NCI-H446 (cell line): ENCODE measurements around the gene SPCS3.
"Not testable (repeated sequence)": the region's sequence is repeated elsewhere in the genome, so short reads cannot be mapped to it uniquely, and the experiment has no call there.

Source experiments
- DNase-seq, 2 experiments: peaks; one replicate each; lab custom pipeline; 2025; lab: John Stamatoyannopoulos, UW

SPCS3 gene

DNA sequence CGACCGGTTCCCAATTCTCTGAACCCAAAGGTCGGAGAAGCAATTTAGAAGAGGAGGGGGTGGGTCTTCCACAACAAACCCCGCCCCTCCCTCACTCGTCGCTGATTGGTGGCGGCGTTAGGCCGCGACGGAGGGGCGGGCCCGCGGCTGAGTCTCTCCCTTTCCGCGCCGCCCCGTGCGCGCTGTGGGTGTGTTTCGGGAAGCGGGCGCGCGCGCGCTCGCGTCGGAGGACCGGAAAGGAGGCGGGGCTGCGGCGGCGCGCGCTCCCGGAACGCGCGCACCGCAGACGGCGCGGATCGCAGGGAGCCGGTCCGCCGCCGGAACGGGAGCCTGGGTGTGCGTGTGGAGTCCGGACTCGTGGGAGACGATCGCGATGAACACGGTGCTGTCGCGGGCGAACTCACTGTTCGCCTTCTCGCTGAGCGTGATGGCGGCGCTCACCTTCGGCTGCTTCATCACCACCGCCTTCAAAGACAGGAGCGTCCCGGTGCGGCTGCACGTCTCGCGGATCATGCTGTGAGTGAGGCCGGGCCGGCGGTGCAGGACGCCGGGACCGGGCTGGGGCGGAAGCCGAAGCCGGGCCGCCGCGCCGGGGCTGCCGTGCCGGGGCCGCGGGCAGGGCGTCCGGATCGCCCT, at the start of gene SPCS3:
Gene SPCS3 (plus strand): TSS at position 263 of the 636 bp plus-strand sequence. CDS start 111 bp downstream, at position 374.
- DNase-seq: peak; percentile 79 to 97

DNA sequence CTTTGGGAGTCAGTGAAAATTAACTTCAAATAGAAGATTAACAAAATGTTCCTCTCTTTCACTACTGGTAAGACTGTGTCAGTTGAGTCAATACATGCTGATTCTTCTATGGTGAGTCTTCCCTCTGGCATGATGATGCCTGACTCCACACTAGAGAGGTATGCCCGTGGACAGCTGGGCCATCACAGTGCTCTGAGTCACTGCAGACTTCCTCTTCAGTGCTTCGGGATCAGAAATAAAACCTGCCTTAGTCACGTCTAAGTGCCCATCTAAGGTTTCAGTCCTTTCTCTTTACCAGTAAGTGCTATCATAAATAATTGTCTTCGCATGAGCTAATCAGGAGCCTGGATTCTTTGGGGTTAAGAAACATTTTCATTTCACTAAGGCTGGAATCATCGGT, 49.1 kb upstream of the SPCS3 start:
- peak in 1 of 2 experiments; percentile 14 for DNase-seq

DNA sequence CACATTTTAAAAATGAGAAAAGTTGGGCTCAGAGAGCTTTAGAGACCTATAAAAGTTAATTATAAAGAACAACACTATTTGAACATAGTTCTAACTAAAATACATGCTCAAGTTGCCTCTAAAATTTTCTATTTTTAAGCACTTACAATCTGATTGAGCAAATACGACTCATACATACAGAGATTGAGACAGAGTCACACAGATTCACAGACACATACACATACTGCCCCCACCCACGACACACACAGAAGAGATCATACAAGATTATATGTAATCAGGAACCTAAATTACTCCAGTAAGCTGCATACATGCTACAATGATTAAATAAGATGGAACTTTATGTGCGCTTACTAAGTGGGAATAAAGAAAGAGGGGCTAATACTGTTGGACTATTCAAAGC, 48.0 kb upstream of the SPCS3 start:
- DNase-seq: no peak

DNA sequence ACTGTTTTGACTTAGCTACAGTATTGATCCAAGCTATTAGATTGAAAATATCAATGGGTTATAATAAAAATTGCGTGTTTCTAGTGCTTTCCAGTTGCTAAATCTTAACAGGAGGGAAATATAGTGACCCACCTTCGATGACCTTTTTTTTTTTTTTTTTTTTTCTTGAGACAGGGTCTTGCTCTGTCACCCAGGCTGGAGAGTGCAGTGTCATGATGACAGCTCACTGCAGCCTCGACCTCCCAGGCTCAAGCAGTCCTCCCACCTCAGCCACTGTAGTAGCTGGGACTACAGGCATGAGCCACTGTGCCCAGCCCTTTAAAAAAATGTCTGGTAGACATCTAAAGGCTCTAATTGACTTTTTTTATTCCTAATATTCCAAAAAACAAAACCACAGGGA, 47.0 kb upstream of the SPCS3 start:
- no peak for DNase-seq

DNA sequence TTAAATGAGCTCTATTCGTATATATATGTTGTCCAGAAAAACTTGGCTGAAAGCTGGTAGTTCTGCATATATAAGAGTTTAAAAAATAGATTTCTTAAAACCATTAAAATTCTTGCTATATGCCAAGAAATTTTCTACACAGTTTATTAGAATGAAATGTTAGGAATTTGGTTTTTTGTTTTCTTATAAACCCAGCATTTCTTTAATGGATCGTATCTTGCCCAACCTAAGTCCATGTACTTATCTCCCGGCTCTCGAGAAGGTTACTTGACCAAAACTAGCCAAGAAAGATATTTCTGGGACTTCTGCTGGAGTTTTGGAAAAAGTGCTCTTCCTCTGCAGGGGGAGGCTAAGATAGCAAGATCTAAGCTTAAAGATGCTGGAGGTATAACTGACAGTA, 46.0 kb upstream of the SPCS3 start:
- DNase-seq: no peak

DNA sequence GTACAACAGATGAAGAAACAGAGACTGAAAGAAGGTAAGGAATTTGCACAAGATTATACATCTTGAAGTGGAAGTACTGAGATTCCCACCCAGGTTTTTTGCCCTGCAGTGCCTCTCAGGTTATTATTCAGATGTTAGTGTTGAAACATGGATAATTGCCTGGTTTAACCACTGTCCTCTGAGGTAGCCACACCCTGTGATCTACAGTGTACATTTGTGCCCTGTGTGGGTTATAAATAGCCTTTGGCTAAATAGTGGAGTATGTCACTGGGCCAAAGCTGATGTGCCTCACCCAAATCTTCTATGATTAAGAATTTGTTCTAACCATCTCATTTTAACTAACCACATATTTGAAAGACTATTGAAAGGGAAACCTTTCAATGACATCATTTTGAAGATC, 45.3 kb upstream of the SPCS3 start:
- DNase-seq: no peak

DNA sequence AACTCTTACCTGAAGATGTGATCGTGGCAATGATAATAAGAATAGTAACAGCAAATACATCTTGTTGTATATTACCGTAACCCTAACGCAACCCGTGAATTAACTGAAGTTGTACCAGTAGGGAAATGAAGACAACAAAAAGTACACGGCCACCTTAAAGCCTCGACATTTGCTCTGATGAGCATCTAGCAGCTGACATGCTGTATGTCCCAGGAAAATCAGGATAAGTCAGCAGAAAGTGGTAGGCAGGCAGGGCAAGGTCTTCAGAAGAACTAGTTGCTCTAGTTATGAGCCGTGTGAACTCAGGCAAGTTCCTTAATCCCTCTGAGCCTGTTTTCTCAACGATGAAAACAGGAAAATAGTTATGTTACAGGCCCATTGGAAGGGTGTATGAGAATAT, 43.1 kb upstream of the SPCS3 start:
- no peak for DNase-seq

DNA sequence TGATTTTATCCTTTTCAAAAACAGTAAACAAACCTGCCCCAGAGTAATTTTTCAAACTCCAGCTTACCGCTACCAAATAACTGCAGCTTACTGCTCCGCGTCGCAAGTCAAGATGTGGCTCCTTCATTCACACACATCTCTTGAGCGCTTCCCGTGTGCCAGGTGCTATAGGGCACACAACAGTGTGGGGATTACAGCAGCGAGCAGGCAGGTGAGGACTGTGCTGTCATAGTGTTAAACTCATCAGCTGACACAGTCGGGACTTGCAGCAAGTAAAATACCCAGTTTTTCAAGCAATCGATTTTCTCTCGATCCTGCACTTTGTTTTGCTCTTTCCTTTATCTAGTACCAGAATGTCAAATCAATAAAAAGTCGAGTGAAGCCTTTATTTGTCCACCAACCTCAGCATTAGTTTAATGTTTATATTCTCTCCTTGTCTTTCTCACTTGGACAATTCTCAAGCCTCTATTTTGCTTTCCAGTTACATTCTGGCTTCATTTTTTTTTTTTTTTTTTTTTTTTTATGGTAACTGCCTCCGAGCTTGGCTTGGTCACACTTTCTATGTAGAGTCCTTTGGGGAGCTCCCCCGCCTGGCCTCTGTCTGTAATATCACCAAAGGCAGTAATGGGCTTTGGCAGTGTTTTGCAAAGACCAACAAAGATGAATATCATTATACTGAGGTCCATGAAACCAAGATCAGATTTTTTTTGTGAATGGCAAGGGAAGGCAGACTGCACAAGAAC, 42.4 kb upstream of the SPCS3 start:
- DNase-seq: peak; percentile 17 to 67

DNA sequence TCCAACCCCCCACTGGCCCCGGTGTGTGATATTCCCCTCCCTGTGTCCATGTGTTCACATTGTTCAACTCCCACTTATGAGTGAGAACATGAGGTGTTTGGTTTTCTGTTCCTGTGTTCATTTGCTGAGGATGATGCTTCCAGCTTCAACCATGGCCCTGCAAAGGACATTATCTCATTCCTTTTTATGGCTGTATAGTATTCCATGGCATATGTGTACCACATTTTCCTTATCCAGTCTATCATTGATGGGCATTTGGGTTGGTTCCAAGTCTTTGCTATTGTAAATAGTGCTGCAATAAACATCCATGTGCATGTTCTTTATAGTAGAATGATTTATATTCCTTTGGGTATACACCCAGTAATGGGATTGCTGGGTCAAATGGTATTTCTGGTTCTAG, 40.2 kb upstream of the SPCS3 start:
- DNase-seq: not testable (repeated sequence)

DNA sequence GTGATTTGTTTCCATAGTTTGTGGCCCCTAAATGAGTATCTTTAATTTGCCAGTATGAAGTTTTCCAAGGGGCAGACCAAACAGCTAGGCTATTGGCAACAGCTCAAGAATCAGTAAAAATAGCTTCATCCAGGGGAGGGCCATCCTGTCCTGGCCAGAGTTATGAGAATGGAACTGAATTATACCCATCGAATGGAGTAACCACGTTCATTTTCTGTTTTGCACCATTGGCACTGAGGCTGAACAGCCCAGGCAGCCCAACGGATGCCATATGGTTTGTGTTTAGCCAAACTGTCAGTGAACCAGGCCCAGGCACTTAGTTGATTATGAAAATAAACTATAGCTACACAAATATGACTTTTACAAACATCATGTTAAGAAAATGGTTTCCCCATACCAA, 33.0 kb upstream of the SPCS3 start:
- DNase-seq: peak in 1 of 2 experiments; percentile 60

DNA sequence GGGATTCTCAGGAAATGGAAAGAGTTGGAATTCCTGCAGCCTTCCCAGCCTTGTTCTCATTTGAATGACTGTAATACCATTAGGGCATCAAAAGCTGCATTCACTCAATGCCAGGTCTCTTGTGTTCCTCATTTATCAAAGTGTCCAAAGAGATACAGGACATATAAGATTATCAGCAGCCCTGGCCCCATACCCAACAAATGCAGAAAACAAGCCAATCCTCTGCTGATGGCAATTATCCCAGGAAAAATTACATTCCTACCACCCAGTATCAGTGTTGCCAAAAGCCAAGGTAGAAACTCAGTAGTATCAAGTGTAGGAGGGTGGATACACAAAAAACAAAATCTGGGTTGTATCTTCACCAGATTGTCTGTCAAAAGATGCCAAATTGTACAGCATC, 32.2 kb upstream of the SPCS3 start:
- no peak for DNase-seq

DNA sequence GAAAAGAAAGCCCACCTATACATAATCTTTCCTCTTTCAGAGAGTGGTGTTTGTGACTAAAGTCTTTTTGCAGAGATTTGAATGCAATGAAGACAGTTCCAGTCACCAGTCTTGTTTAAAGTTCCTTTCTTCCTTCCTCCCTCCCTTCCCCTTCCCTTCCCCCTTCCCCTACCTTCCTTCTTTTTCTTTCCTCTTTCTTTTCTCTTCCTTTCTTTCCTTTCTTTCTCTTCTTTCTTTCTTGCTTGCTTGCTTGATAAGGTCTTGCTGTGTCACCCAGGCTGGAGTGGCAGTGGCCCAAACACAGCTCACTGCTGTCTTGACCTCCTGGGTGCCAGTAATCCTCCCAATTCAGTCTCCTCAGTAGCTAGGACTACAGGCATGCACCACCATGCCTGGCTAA, 31.7 kb upstream of the SPCS3 start:
- no peak for DNase-seq

DNA sequence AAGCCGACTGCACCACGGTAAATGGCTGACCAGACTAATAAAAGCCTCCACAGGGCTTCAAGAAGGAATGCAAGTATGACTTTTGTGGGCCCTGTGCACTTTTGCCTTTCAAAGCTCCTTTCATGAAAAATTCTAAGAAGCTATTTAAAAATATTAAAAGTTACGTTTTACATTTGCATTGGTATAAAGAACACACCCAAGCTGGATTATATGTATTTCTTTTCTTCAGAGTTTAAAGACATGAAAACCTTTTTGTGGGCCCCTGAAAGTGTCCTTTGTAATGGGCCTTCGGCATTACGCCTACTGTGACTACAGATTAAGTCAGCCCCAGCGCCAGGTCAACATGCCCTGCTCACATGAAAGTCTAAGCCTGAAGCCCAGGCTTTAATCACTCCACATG, 30.2 kb upstream of the SPCS3 start:
- DNase-seq: no peak

DNA sequence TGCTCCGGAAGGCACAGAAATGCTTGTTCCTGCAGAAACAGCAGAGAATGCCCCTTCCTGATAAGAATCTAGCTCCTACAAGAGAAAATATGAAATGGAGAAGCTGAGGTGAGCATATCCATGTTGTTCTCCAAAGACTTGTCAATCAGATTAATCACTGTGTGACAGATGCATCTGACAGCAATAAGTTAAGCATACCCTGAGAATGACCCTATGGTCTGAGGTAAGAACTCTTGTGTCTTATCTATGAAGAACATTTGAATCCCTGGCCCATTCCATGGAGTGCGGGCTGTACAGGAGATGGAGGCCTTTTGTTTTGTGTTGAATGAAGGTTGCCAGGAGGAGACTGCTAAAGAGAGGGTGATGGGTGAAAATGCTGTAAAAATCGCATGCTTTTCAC, 29.2 kb upstream of the SPCS3 start:
- no peak for DNase-seq

DNA sequence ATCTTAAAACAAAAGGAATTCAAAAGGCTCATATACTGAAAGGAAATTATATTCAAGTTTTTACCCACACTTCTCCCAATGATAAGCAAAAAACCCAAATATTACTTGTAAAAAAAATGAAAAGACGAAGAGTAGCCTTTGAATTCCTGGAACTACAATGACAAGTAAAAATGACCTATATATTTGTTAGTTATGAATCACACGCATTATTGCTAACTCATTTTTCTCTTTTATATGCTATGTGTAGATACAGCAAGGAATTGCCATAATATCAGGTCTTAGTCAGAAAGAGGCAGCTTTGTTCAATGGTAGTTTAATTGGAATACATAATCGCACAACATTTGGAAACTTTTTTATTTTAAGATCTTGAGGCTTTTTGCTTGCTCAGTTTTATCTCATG, 28.0 kb upstream of the SPCS3 start:
- no peak for DNase-seq

DNA sequence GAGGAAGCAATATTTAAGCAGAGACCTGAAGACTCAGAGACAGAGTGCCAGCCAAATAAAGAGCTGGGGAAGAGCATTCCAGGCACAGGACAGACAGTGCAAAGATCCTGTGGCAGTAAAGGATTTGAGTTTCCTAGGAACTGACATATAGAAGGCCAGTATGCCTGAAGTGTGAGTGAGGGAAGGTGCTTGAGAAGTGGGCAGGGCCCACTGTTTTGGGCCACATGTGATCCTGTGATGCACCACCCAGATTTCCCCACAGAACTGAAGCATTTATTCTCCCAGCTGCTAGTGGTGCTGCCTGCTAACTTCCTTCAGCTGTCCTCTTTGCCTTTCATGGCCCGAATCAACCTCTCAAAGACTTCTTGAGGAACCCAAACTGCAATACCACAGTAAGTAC, 26.8 kb upstream of the SPCS3 start:
- DNase-seq: no peak

DNA sequence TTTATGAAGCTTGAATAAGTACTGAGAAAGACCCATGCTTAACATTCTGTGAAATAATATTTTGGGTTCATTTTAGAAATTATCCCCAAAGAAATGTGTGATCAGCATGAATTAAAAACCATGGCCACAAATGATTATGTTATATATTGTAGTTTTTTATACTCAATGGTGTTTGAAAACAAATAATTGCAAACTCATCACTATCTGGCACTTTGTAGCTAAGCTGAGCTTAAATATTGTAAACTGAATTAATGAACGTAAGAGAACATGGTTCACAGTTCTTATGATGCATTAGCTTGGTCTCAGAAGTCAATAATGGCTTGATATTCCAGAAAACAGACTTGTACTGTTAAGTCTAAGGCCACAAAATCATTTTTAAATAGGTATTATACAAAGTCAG, 26.1 kb upstream of the SPCS3 start:
- no peak for DNase-seq

DNA sequence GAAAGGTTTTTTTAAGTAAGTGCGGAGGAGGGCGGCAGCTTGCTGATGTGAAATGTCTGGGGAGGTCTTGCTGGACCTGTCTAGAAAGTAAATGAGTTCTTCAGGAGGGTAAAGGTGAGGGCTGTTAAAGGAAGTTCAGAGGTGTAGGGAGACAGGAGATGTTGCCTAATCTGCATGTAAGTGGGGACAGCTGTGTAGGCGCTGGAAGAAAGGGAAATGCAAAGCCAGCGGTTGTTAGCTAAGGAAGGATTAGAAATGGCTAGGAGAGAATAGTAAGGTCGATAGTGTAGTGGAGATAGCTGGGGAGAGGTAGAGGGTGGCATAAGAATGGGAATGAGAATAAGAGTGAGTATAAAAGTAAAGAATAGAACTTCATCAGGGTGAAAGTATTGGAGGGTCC, 23.9 kb upstream of the SPCS3 start:
- not testable (repeated sequence) for DNase-seq

DNA sequence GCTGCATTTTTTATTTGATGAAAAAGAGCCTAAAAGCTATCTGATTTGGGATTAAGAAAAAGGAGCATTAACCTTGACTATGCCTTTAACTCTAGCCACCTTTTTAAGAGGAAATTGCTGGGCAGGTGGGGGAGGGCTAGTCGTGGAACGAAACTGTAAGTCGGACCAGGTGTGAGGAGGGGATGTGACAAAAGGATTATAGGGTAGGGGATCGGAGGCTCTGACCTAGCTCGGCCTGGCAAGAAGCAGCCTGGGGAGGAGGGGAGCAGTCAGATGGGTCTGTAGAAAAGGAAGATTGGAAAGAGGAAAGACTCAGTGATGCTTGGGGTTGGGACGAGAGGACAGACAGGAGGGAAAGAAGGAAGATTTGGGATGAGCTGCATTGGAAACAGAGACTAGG, 21.1 kb upstream of the SPCS3 start:
- no peak for DNase-seq

DNA sequence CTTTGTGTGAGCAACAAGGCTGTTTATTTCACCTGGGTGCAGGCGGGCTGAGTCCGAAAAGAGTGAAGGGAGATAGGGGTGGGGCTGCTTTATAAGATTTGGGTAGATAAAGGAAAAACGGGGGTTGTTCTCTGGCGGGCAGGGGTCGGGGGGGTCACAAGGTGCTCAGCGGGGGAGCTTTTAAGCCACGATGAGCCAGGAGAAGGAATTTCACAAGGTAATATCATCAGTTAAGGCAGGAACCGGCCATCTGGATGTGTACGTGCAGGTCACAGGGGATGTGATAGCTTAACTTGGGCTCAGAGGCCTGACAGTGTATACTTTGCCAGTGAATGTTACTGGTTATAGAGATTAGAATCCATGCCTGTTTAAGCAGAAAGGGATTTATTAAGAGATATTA, 19.7 kb upstream of the SPCS3 start:
- DNase-seq: no peak

DNA sequence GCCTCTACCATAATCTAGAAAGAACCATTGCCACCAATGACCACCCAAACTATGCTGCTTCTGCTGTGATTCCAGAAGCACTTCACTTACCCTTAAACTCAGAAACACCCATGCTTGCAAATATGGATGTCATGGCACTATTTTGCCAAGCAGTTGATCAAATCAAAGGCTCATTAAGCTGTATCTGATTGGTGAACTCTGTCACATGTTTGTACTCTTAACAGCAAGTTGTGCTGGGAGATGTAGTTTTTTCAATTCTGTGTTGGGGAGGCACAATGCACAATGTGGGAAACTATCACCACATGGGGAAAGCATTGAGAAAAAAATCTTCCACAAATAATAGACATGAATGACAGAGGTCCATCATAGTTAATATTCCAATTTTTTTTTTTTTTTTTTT, 19.2 kb upstream of the SPCS3 start:
- no peak for DNase-seq

DNA sequence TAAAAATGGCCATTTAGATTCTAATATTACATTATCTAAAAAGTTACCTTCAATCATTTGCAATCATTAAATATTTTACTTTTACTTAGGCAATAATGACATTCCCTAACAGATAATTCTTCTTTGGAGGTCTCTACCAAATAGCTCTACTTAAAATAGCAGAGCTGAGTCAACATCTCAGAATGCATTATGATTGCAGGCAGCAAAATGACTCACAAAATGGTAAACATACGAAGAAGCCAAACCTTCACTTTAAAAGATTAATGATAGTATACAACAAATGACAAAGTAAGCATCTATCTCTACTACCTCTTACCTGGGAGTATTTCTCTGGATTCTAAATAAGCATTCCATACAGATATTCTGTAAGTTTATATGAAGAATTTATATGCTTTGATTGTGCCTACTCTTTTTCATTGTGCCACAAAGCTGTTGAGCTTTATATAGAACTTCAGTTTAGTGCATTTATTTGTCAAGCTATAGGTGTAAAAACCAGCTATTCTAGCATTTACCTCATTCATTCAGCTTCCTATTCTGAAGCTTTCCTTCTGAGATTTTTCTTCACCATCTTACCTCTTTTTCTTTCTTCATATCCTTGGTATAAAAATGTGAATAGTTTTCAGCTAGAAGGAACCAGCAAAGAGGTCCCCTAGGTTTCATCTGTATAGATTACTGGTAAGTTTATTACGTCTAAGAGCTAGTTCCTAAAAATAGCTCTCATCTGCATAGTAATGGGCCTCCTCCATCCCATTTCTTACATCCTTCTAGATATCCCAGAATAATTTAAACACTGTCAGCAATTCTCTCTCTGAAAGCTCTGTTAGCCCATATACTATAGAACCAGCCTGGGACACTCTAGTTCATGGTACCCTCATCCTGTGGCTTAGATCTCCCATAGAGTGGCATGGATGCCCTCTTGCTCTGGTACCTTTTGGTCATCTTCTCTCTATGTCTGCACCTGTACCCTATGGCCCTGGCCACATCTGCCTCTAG, 17.2 kb upstream of the SPCS3 start:
- DNase-seq: no peak

DNA sequence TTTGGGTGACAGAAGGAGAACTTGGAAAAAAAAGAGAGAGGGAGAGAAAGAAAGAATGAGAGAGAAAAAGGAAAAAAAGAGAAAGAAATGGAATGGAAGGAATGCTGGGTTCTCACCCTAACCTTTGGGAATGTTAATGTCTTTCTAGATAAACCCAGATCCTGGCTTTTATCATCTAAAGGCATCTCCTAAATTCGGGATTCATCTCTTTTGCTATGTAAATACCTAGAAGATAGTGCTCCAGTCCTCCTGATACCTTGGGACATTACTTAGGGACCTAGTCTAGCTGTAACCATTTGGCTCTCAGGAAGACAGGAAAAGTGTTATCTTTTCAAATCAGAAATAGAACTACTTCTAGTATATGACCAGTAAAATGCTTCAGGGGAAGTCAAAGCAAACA, 15.8 kb upstream of the SPCS3 start:
- no peak for DNase-seq
